Activated naive CD4-positive, alpha-beta T cell treated with anti-CD3 and anti-CD28 coated beads for 36 hours (primary cell): Measurements from ENCODE around the gene FKBP1A. TPM values are rescaled to one million over a fixed set of nuclear protein-coding genes. Genes with fewer than 3 reads are reported as not detected.

ENCODE experiments used
- CTCF ChIA-PET: fragments of 350-600 bp; sonication (Branson Sonifier 250); formaldehyde crosslinking; loops from one replicate; lab custom pipeline; 2021; ENCODE audit warnings: antibody characterized with exemption; lab: Charles Lee
- DNase-seq: peaks from one replicate; pipeline ENCODE4 v3.0.0-alpha.2; 2020
- H3K27ac Mint-ChIP-seq: one replicate; pipeline ENCODE4 v1.8.0; 2021; ENCODE audit warnings: mild to moderate bottlenecking, mixed read lengths
- H3K27me3 Mint-ChIP-seq: one replicate; pipeline ENCODE4 v1.8.0; 2021; ENCODE audit warnings: low read depth, mixed read lengths
- H3K36me3 Mint-ChIP-seq: one replicate; pipeline ENCODE4 v1.8.0; 2021; ENCODE audit warnings: low read depth, mixed read lengths
- H3K4me1 Mint-ChIP-seq: one replicate; pipeline ENCODE4 v1.8.0; 2021; ENCODE audit warnings: low read depth, mixed read lengths
- H3K4me3 Mint-ChIP-seq: one replicate; pipeline ENCODE4 v1.8.0; 2021; ENCODE audit warnings: mild to moderate bottlenecking, moderate library complexity, mixed read lengths
- H3K9me3 Mint-ChIP-seq: one replicate; pipeline ENCODE4 v1.8.0; 2021; ENCODE audit warnings: mixed read lengths
- intact Hi-C: fragments of 100-400 bp; cut with micrococcal nuclease; formaldehyde crosslinking; loops from one replicate; pipeline ENCODE4 v1.15.1; 2023
- total RNA-seq, 2 experiments: library from RNA; stranded (reverse); gene quantifications; one replicate each; pipeline ENCODE4 v1.2.3, GENCODE V29; 2021

FKBP1A gene
- total RNA-seq, 2 experiments from 2014 or later = 232 to 237 TPM

DNA sequence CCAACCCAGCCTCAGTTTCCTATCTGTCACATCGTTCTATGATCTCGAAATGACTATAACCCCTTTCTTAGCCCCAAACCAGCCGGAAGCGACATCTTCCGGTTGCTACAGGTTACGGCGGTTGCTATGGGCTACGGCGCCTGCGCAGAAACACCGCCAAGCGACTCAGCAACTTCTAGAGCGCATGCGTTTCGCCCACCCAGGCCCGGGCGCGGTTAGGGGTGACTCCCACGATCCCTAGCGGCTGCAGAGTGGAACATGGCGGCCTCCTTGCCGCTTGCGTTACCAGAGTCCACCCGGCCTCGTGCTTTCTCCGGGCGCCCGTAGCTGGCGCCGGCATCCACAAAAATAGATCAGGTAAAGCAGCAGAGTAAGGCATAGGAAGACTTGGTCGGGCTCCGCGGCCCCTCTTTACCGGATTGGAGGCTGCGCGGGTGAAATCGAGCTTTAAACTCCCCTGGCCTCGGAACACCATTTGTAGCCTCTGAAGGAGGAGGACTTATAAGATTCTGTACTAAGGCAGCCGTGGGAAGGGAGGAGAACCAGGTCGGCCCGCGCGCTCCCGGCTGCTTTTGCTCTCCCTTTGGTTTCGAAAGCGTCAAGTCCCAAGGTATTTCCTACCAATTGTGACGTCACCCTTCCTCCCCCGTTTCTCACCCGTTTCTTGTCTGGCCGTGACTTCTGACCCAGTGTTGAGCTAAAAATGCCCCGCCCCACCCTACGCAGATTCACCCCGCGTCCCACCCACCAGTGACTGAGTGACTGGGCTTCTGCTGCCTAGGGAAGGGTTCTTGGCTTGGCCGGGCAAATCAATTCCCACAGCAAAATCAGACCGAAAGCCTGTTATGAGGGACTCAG is 67.5 kb downstream of the FKBP1A start:
- no peak overlapping the region for H3K4me3 Mint-ChIP-seq
- CTCF ChIA-PET = interaction anchor here (0.7 to 1.4 kb wide), 4 partner anchors 32 to 110 kb away, joined by 3 to 4 read pairs (median 4); partner anchors contain the start of gene SNPH
- no peaks in the 10 kb centered on the region for H3K9me3 Mint-ChIP-seq
- no peaks in the 10 kb centered on the region for H3K27me3 Mint-ChIP-seq
- peaks cover 28% of the 10 kb centered on the region for H3K4me1 Mint-ChIP-seq
- peaks cover 3% of the 10 kb centered on the region for H3K36me3 Mint-ChIP-seq
- intact Hi-C loops = loop anchor here (1.0 kb wide), 9 partner anchors 33 to 300 kb away; partner anchors contain the start of genes FKBP1A, NSFL1C and RAD21L1
- peak; percentile 99 for DNase-seq
- H3K27ac Mint-ChIP-seq = no peak overlapping the region

DNA sequence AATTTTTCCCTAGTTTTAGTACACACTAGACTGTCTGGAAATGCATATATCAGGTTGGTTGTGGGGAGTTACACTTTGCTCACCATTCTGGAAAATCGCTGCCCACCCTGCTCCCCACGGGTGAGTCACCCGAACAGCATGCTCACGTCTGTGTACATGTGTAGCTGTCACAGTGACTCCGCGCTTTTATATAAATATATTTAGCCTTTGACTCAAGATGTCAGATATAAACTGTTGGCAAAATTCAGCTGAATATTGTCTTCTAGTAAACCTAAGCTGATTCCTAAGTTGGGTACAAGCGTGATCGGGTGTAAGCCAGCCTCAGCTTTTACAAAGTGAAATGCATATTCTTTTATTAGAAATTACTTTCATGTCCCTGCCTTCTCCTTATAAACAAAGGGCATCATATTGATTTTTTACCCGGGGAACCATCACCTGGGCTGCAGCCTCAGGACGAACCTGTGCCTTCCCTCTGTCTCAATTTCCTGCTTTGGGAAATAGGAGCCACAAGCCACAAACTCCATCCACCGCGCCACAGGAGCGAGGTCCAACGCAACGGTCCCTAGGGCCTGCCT is 68.2 kb downstream of the FKBP1A start:
- Mint-ChIP-seq H3K36me3 (no peaks in the 10 kb centered on the region), H3K9me3 (no peaks in the 10 kb centered on the region), H3K27ac (no peak overlapping the region), H3K4me1 (peaks cover 21% of the 10 kb centered on the region), H3K27me3 (no peaks in the 10 kb centered on the region), H3K4me3 (no peak overlapping the region)
- intact Hi-C loops = loop anchor here (1.0 kb wide), 9 partner anchors 34 to 301 kb away; partner anchors contain the start of genes FKBP1A, NSFL1C and RAD21L1
- CTCF ChIA-PET = interaction anchor here (0.6 to 1.8 kb wide), 2 partner anchors 12 to 111 kb away, joined by 3 to 6 read pairs; no protein-coding TSS in a partner anchor
- no peak for DNase-seq

- no peaks in the 10 kb centered on the region for H3K27me3 Mint-ChIP-seq
- intact Hi-C loops = no loop called here
- no peak overlapping the region for H3K27ac Mint-ChIP-seq
- H3K4me1 Mint-ChIP-seq = peaks cover 14% of the 10 kb centered on the region
- no peaks in the 10 kb centered on the region for H3K36me3 Mint-ChIP-seq
- H3K9me3 Mint-ChIP-seq = no peaks in the 10 kb centered on the region
- CTCF ChIA-PET = interaction anchor here (0.6 to 1.8 kb wide), 4 partner anchors 11 to 180 kb away, joined by 3 to 6 read pairs (median 4); no protein-coding TSS in a partner anchor
- no peak overlapping the region for H3K4me3 Mint-ChIP-seq
- no peak for DNase-seq
These were observed 68.8 kb downstream of the FKBP1A start for GRCh38 chr20:1323830-1324597.

DNA sequence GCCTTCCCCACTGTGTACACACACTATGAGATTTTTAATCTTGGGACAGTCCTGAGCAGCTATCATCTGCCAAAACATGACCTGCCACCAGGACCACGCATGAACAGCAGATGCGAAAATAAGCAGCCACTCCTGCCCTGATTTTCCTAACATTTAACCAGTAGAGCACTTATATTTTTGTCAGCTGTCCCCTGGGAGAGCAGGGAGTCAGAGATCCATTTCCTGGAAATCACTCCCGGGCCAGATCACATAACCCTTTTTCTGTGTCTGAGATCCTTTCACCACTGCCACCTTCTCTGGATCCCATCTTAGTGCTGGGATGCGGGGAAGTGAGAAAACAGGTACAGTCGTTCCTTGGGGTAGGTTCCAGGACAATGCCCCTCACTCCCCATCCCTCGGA is 69.6 kb downstream of the FKBP1A start:
- Mint-ChIP-seq H3K27ac (no peak overlapping the region), H3K27me3 (no peaks in the 10 kb centered on the region), H3K9me3 (no peaks in the 10 kb centered on the region), H3K4me1 (peaks cover 8% of the 10 kb centered on the region), H3K36me3 (no peaks in the 10 kb centered on the region), H3K4me3 (no peak overlapping the region)
- CTCF ChIA-PET = interaction anchor here (0.7 to 1.8 kb wide), 2 partner anchors 37 to 113 kb away, joined by 3 to 6 read pairs; no protein-coding TSS in a partner anchor
- no peak for DNase-seq
- intact Hi-C loops = no loop called here

DNA sequence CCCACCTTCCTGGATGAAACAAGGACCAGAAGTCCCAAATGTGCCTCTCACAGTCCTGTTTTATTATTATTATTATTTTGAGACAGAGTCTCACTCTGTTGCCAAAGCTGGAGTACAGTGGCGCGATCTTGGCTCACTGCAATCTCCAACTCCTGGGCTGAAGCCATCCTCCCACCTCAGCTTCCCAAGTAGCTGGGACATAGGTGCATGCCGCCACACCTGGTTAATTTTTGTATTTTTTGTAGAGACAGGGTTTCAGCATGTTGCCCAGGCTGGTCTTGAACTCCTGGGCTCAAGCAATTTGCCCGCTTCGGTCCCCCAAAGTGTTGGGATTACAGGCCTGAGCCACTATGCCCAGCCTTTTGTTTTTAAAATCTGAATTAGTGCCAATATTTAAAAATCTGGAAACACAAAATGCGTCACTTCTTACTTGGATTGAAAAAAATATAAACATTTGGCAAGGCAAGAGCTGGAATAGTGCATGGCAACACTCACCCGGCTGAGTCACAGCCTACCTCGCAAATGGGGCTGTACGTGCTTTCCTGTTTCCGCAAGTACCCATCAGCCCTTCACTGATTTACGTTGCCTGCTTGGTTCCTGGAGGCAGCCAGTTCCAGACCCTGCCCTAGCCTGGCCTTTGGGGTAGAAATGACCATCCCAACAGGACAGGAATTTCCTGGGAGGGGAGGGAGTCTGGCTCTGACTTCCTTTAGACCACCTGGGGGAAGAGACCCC is 70.2 kb downstream of the FKBP1A start:
- CTCF ChIA-PET = interaction anchor here (0.7 to 1.6 kb wide), 3 partner anchors 10 to 114 kb away, joined by 3 to 7 read pairs (median 7); no protein-coding TSS in a partner anchor
- H3K36me3 Mint-ChIP-seq = no peaks in the 10 kb centered on the region
- no peak overlapping the region for H3K27ac Mint-ChIP-seq
- intact Hi-C loops = no loop called here
- H3K27me3 Mint-ChIP-seq = no peaks in the 10 kb centered on the region
- no peak for DNase-seq
- H3K4me3 Mint-ChIP-seq = no peak overlapping the region
- peaks cover 11% of the 10 kb centered on the region for H3K4me1 Mint-ChIP-seq
- no peaks in the 10 kb centered on the region for H3K9me3 Mint-ChIP-seq

- H3K36me3 Mint-ChIP-seq = no peaks in the 10 kb centered on the region
- H3K9me3 Mint-ChIP-seq = no peaks in the 10 kb centered on the region
- H3K4me1 Mint-ChIP-seq = peaks cover 14% of the 10 kb centered on the region
- no peak for DNase-seq
- no peak overlapping the region for H3K4me3 Mint-ChIP-seq
- H3K27me3 Mint-ChIP-seq = no peaks in the 10 kb centered on the region
- intact Hi-C loops = no loop called here
- CTCF ChIA-PET = interaction anchor here (0.6 to 1.6 kb wide), 4 partner anchors 9 to 117 kb away, joined by 3 to 7 read pairs (median 6); no protein-coding TSS in a partner anchor
- H3K27ac Mint-ChIP-seq = peak overlapping the region; percentile 26
These were observed 71.3 kb downstream of the FKBP1A start for GRCh38 chr20:1321654-1321939.

- no peaks in the 10 kb centered on the region for H3K27me3 Mint-ChIP-seq
- H3K27ac Mint-ChIP-seq = peak overlapping the region; percentile 26
- H3K4me3 Mint-ChIP-seq = no peak overlapping the region
- no peaks in the 10 kb centered on the region for H3K9me3 Mint-ChIP-seq
- no peaks in the 10 kb centered on the region for H3K36me3 Mint-ChIP-seq
- peaks cover 14% of the 10 kb centered on the region for H3K4me1 Mint-ChIP-seq
- CTCF ChIA-PET = interaction anchor here (0.6 to 1.6 kb wide), 4 partner anchors 8 to 117 kb away, joined by 3 to 7 read pairs (median 6); no protein-coding TSS in a partner anchor
- intact Hi-C loops = no loop called here
- no peak for DNase-seq
These were observed 71.8 kb downstream of the FKBP1A start for GRCh38 chr20:1320902-1321653.

DNA sequence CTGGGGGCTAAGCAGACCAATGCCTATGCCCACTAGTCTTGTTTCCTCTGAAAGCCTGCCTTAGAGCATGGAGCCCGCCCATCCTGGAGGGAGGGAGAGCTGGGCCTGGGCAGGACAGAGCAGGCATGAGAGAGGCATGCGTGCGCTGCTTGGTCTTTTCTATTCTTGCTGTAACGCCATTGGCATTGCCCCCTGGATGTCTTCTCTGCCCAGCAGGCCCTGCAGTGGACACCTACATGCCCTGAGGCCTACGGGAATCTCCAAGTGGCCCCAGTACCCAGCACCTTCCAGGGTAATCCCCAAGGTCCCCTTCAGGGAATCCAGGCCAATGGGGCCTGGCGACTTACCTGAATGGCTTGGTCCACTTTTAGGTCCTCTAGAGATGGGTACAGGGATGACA is 72.8 kb downstream of the FKBP1A start:
- H3K4me1 Mint-ChIP-seq = peaks cover 14% of the 10 kb centered on the region
- no peak overlapping the region for H3K27ac Mint-ChIP-seq
- H3K36me3 Mint-ChIP-seq = no peaks in the 10 kb centered on the region
- DNase-seq = no peak
- H3K9me3 Mint-ChIP-seq = no peaks in the 10 kb centered on the region
- no peak overlapping the region for H3K4me3 Mint-ChIP-seq
- H3K27me3 Mint-ChIP-seq = no peaks in the 10 kb centered on the region
- intact Hi-C loops = no loop called here
- CTCF ChIA-PET = interaction anchor here (0.9 kb wide), 2 partner anchors 9 to 129 kb away, joined by 3 read pairs; no protein-coding TSS in a partner anchor

GRCh38 chr20:1319462-1319861 is 73.4 kb downstream of the FKBP1A start:
- CTCF ChIA-PET = interaction anchor here (0.9 to 1.0 kb wide), 3 partner anchors 9 to 130 kb away, joined by 3 read pairs; no protein-coding TSS in a partner anchor
- H3K36me3 Mint-ChIP-seq = no peaks in the 10 kb centered on the region
- no peak overlapping the region for H3K27ac Mint-ChIP-seq
- H3K9me3 Mint-ChIP-seq = no peaks in the 10 kb centered on the region
- intact Hi-C loops = loop anchor here (10.0 kb wide), 1 partner anchor 455 kb away; no protein-coding TSS in a partner anchor
- no peak overlapping the region for H3K4me3 Mint-ChIP-seq
- peaks cover 12% of the 10 kb centered on the region for H3K4me1 Mint-ChIP-seq
- no peaks in the 10 kb centered on the region for H3K27me3 Mint-ChIP-seq
- DNase-seq = no peak

DNA sequence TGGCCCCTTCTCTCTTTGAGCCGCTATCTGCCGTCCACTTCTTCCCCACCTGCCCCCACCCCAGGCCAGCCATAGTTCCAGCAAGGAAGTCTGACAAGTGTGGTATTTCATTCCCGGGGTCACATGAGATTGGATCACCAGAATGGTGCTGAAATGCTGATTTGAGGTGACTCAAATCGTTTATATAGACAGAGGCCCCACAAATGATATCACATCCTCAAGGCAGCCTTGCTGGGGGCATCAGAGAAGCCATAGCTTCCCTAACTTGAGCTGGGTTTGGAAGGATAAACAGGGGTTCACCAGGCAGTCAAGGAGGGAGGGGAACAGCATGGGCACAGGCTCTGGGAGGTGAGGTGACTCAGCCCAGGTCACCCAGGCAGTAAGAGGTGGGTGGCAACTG is 73.8 kb downstream of the FKBP1A start:
- H3K27me3 Mint-ChIP-seq = no peaks in the 10 kb centered on the region
- no peaks in the 10 kb centered on the region for H3K36me3 Mint-ChIP-seq
- CTCF ChIA-PET = interaction anchor here (0.9 to 1.0 kb wide), 3 partner anchors 8 to 130 kb away, joined by 3 read pairs; no protein-coding TSS in a partner anchor
- H3K4me1 Mint-ChIP-seq = peaks cover 8% of the 10 kb centered on the region
- no peak for DNase-seq
- intact Hi-C loops = loop anchor here (10.0 kb wide), 1 partner anchor 456 kb away; no protein-coding TSS in a partner anchor
- H3K4me3 Mint-ChIP-seq = no peak overlapping the region
- no peaks in the 10 kb centered on the region for H3K9me3 Mint-ChIP-seq
- no peak overlapping the region for H3K27ac Mint-ChIP-seq
